Activated T-cell treated with anti-CD3 and anti-CD28 coated beads for 48 hours (primary cell): ENCODE measurements around the gene ALK.
A peak's percentile ranks its signal among the peaks of the same experiment; 100 is the strongest.

Experiments
- DNase-seq: peaks from one replicate; pipeline ENCODE4 v3.0.0-alpha.2; 2020; ENCODE audit warnings: low read depth

ALK gene

DNA sequence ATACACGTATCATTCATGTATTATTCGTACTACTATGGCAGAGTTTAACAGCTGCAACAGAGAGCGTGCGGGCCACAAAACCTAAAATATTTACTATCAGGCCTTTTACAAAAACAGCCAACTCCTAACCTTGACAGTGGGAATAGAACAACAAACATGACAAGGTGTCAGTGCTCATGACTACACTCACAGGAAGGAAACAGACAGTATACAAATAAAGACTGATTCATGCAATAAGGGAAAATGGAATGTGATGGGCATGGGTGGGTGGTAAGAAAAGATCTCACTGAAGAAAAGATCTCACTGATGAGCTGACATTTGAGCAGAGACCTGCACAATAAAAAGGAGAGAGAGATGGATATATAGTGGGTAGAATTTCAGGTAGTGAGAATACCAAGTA lies 347.8 kb downstream of the ALK start:
- DNase-seq, result no peak

DNA sequence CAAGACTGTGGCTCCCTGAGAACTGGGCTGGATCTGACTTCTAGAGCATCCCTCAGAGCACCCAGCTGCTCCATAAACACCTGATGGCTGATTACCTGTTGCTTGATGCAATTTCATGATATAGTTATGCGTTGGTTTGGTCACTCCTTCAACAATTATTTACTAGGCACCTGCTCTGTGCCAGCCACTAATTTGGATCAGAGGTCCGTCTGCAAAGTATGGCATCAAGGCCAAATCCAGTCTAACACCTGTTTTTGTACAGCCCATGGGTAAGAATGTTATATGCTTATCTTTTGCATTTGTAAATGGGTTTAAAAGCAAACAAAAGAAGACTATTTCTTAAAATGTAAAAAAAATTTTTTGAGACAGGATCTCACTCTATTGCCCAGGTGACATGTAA lies 348.2 kb downstream of the ALK start:
- no peak for DNase-seq

DNA sequence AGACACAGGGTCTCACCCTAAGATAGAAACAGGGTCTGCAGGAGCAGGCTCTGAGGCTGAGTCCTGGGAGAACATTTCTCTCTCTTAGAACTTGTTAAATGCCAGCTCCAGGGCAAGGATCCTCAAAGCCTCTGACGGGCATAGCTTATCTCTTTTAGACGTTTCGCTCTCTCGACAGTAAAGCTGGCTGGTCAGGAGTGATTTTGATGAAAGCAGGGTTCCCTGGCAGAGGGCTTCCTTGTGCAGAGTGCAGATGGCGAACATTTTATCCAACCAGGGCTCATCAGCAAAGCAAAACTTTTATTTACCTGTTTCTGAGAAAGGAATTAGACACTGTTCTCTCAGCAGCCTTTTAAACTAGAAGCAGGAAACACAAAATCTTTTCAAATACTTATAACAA lies 350.8 kb downstream of the ALK start:
- no peak for DNase-seq

DNA sequence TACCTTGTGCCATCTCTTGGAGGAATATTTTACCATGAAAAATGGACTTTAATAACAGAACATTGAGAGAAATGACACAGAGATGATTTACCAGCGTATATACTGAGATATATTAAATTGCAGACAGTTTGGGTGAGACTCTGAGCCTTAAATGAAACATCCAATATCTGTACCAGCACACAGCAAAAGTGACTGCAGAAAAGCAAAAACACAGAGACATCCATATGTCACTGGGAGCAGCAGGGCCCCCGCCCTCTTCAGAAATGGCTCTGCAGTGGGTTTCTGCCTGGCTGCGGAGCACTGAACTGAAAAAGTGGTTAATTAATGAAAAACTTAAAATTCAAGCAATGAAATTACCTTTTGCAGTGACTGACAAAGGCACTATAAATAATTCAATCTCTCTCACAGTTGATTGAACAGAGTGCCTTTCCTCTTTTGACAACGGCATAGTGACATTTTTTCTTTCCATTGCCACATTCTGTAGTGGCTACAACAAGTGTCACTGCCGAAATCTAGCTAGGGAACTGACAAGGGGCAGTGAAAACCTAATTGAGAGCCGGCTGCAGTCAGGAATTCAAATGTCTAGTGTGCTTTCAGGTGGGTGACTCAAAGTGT lies 353.4 kb downstream of the ALK start:
- DNase-seq, result no peak

DNA sequence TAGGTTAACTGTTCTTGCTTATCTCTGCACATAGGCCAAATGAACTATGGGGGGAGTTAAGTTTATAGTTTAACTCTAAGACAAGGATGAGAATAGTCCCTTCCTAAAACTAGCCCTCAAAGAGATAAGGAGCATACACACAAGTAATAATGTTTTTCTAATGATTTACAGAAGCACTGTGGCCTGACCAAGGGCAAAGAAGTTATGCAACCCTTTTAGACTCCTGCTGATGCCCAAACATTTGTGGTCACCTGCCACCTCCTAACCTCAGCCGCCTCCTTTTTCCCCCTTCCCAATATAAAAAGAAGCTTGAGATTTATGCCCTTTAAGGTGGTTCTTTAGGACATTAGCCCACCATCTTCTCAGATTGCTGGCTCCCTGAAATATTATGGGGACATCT lies 357.7 kb downstream of the ALK start:
- DNase-seq, result no peak

DNA sequence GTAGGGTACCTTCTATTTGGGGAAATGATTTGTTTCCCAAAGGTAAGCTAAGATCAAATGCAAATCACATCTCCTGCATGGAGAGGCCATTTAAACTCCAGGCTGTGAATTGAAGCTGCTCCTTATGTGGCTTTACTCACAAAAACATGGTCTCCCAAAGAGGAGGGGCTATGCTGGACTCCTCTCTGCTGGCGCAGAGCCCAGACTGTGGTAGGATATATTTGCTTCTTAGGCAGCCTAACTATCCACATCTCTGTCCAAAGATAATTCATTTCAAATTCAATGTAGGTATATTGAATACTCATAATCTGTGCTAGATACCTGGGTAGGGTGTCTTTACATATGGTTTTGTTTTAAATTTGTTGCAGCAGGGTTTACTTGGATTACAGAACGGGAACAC lies 358.5 kb downstream of the ALK start:
- no peak for DNase-seq

DNA sequence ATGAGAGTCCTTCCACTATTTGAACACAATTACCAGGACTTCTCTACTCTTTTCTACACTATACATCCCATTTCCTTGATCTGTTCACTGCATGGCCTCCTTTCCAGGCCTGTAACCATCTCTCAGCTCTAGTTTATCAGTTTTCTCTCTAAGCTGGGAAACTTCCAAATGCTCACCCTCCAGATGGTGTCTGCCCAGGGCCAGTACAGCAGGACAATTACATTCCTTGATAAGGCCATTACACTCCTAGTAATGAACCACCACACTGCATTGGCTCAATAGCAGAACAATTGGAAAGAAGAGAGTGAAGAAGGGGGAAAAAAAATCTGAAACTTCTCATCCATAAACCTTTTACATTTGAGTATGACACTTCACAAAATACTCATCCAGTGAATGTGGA lies 359.1 kb downstream of the ALK start:
- no peak for DNase-seq

DNA sequence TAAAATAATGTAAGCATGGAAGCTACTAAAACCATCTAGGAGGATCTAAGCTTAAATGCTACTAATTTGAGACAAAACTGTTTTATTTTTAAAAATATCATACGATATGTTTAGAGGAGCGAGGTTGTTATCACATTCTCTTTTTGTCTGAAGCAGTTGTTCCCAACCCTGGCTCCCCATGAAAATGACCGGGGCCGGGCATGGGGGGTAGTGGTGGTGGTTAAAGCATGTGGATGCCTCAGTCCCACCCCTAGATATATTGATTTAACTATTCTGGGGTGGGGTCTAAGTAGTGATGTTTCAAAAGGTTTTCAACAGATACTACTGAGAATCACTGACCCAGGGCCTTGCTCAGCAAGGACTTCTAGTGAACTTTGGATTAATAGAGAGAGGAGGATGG lies 359.8 kb downstream of the ALK start:
- DNase-seq, result no peak

DNA sequence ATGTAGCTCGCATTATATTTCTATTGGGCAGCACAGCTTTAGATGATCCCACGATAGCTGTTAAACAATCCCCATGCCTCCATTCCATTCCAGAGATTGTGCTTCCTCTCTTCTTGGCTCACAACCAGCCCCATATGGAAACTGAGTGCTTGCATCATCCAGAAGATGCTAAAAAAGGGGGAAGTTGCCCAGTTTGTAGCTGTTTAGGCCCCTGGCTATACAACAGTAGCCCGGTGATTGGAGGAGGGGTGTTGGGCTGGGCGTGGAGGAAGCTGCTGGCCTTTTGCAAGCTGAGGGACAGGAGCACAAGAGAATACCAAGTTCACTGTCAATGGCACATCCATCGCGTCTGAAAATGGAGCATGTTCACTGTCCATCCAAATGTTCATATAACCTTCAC lies 360.2 kb downstream of the ALK start:
- no peak for DNase-seq

DNA sequence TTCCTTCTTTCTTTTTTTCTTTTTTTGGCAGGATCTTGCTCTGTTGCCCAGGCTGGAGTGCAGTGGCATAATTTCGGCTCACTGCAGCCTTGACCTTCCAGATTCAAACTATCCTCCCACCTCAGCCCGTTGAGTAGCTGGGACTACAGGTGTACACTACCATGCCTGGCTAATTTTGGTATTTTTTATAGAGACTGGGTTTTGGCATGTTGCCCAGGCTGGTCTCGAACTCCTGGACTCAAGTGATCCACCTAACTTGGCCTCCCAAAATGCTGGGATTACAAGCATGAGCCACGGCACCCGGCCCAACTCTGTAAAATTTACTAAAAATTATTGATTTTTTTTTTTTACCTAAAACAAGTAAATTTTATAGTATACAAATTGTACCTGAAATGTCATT lies 360.8 kb downstream of the ALK start:
- DNase-seq, result no peak

DNA sequence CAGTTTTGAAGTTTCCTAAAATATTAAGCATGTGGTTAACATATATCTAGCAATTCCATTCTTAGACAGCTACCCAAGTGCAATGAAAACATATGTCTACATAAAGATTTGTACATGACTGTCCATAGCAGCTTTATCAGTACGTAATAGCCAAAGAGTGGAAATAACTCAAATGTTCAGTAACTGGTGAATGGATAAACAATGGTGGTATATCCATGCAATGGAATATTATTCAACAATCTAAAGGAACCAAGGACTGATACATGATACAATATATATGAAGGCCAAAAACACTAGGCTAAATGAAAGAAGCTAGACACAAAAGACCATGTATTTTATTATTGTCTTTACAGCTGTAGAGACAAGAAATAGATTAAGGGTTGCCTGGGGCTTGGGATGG lies 361.4 kb downstream of the ALK start:
- no peak for DNase-seq

DNA sequence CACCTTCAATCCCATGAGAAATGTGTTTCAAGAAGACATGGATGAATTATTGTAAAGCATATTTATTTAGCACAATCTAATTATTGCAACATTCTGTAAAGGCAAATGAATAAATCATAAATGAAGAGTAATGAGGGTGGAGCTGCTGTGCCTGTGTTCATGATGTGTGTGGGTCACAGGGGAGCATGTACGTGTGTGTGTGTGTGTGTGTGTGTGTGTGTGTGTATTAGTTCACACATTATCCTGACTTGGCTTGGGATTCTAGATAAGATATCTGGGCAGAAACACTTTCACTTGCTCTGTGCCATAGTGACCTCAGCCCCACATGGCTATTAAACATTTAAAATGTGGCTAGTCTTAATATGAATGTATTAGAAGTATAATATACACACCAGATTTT lies 361.8 kb downstream of the ALK start:
- no peak for DNase-seq

DNA sequence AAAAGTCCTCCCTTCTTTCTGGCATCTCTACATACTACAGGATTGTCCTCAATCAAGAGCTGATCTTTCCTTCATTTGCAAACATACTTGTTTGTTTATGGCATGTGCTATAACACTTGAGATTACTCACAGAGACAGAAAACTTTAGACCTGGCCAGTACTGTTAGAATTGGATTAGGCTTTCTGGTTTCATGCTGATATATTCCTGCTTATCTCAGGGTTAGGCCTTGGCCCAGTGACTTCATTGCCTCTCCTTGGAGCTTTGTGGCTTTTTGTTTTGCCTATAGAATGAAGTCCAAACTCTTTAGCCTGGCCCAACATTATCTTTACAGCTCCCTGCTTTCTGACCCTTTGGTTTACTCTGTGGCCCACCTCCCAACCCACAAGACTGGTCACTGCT lies 363.3 kb downstream of the ALK start:
- no peak for DNase-seq

DNA sequence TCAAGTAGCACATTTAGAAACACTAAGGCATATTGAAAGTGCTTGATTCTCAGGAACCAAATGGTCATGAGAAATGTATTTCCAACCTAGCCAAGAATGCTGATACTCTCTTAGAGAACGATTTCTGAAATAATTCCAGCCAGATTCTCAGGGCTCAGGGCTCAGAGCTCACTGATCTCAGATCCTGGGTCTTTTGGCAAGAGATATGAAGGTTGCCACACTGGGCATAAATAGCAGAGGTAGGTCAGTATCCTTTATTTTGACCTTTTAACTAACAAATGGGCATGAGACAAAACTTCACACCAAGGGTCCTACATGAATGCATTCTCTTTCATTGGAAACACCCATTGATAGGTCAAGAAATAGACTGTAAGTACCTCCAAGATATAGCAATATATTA lies 364.1 kb downstream of the ALK start:
- no peak for DNase-seq

DNA sequence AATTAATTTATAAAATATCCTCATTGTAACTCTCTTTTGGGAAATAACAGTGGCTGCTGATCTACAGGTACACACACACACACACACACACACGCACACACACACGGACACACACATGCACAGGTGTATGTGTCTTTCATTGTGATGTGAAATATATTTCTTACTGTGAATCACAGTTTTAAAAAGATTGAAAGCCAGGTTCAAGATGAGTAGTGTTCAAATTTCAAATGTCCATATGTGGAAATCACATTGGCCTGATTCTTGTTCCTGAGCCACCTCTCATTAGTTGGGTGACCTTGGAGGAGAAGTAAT lies 372.4 kb downstream of the ALK start:
- DNase-seq, result no peak

DNA sequence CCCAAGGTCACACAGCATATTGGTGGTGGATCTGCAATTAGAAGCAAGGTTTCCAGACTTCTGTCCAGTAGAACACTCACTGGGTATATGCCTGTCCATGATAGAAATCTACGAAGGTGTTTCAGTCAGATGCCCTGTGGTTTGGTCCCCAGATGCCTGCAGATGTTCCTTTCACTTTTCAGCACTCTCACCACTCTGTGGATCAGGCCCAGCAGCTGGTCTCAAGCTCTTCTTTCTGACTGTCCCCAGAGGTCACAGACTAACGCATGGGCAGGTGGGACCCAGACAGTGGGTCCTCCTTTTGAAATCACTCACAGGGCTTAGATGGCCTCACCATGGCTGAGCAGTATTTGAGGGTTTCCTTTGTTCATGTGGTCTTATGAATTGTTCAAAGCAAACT lies 376.5 kb downstream of the ALK start:
- DNase-seq, result no peak

DNA sequence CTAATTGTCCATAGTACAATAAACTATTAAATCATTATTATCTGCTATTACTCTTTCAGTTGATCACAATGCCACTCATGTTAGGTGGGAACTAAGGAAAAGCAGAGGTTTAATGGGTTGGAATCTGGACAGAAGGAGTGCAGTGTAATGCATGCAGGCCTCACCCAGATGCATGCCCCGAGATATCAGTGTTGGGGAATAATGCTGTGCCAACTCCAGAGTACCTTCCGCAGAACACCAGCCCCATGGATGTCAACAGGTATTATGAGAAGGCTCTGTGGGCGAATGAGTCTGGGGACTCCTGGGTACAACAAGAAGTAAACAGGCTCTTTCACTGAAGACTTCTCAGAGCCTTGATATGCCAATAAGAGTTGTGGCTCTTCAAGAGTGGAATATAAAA lies 377.4 kb downstream of the ALK start:
- no peak for DNase-seq

DNA sequence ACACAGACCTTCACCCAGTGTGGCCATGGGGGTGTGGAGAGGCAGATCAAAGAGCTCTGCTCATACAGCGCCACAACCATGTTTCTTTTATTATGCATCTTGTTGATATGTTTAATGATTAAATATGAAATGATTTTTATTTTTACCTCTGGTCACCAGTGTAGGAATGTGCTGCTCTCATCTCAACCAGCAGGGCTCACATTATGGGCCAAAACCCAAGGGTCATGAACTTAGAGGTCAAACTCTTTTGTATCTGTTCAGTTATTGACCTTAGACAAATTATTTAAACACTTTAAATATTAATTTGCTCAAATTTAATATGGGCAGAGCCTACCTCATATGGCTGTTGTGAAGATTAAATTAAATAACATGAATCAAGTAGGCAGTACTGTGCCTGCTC lies 386.2 kb downstream of the ALK start:
- no peak for DNase-seq

DNA sequence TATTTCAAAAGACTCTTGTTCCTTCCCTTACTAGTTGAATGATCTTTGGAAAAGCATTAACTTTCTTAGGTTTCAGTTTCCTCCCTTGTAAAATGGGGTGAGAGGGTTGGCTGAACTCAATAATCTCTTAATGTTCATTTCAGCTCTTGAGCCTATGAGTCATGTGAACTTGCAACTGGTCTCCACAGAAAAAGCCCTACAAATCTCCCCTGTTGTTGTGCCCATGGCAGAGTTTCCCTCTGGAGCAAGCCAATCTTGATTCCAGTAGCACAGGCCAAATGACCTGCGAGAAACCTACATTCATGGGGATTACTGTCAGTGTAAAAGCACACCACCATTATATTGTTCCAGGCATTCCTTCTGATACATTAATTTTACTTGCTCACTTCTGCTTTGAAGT lies 388.9 kb downstream of the ALK start:
- no peak for DNase-seq

DNA sequence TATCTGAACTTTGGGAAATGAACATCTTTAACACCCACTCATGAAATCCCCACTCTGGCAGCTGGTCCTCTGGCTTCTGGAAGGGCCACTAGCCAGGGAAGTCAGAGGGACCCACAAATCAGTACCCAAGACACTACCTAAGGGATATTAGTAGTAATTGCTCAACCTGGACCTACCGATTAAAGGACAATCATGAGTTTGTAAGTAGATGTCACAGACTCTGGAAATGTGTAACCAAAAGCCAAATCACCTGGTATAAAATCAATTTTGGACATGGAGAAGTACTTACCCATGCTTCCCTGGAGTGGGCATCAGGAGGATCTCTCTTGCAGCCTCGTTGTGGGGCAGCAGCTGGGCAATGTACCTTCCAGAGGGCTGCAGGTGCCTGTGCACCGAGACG lies 389.8 kb downstream of the ALK start:
- no peak for DNase-seq

DNA sequence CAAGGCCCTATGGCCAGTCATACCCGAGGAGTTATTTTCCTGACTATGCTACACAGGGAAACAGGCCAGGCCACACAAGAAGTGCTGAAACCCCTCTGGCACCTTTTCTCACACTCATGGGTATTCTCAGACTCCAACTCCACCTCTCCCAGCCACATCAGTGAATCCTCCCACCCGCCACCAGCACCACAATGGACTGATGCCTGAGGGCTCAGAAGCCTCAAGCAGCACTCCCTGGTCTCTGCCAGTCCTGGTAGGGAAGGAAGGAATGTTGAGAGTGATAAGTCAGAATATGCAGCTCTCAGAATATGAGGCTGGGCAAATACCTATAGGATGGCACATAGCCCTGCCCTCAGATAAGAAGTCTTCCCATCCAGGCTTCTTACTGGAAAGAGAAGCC lies 391.1 kb downstream of the ALK start:
- DNase-seq, result no peak

DNA sequence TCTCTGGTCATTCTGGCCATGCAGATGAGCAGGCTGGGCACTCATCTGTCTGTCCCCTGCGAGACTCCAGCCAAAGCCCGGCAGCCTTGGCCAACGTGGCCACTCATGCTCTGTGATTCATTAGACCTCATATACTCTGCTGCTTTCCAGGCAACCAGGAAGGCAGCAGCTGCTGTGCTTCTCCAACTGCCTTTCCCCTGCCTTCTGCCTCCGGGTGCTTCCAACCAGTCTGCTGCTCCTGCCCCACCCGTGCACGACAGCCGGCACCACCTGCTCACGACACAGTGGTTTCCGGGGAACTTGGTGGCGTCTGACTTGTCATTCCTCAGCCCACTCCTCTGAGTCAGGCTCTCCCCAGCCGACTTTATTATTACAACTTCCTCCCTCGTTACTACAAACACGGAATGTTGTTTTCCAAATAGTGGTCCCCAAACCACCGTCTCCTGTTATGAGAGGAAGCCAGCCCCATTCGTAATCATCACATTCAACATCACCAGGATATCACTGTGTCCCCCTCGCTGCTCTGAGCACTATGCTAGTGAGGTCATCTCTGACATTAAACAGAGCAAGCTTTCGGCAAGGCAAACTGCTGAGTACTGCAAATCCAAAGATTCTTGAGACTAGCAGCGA lies 392.4 kb downstream of the ALK start:
- DNase-seq, result peak; percentile 35

DNA sequence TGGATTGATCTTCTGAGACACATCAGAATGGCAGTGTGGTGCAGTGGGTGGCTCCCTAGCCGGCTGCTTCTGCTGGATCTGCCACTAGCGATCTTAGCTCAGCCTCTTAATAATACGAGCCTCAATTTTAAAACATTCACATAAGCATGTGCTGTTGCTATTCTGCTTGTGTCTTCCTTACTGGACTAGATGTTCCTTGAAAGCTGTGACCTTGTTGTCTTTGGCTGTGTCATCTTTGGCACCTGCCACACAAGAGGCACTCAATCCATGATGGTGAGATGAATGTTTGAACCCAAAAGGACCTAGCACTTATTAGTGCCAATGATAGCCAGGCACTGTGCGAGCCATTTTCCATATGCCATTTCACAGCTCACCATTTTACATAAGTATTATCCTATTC lies 393.0 kb downstream of the ALK start:
- no peak for DNase-seq

DNA sequence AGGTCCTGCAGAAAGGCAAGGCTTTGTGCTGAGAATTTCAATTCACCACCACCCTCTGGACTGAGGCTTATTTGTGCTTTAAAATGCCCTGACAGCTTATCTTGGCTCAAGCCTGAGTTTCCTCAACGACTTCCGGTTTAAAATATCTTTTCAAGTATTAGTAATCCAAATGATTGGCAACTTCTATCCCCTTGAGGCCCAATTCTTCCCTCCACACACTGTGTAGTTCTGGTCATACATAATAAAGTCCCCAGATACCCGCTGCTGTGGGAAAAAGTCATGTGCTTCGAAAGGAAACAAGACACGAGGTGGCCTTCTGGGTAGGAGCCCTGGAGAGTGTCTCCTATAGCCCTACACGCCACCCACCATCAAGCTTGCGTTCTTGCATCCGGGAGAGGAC lies 393.4 kb downstream of the ALK start:
- DNase-seq, result no peak
